Rectal smooth muscle tissue (tissue), 1 donor: ENCODE measurements around the gene GPC1.

Experiments used
- H3K27ac ChIP-seq: one replicate; pipeline ENCODE4 v1.7.0; 2013; ENCODE audit warnings: low read depth, low read length, inconsistent platforms
- H3K27me3 ChIP-seq: one replicate; pipeline ENCODE4 v1.7.0; 2013; ENCODE audit warnings: low read length; ENCODE audit not compliant: control insufficient read depth, insufficient read depth
- H3K36me3 ChIP-seq: one replicate; pipeline ENCODE4 v1.7.0; 2013; ENCODE audit warnings: low read length; ENCODE audit not compliant: control insufficient read depth, insufficient read depth
- H3K4me1 ChIP-seq: one replicate; pipeline ENCODE4 v1.7.0; 2013; ENCODE audit warnings: low read length; ENCODE audit not compliant: control insufficient read depth, insufficient read depth
- H3K4me3 ChIP-seq: one replicate; pipeline ENCODE4 v1.7.0; 2013; ENCODE audit warnings: low read length
- H3K9ac ChIP-seq: one replicate; pipeline ENCODE4 v1.7.0; 2013; ENCODE audit warnings: low read length

GPC1 gene

GRCh38 chr2:240503848-240504247, 68.4 kb downstream of the GPC1 start:
- Histone ChIP-seq H3K9ac (no peak overlapping the region), H3K4me3 (no peak overlapping the region), H3K27me3 (no peaks in the 10 kb centered on the region), H3K27ac (no peak overlapping the region), H3K36me3 (no peaks in the 10 kb centered on the region), H3K4me1 (no peaks in the 10 kb centered on the region)

DNA sequence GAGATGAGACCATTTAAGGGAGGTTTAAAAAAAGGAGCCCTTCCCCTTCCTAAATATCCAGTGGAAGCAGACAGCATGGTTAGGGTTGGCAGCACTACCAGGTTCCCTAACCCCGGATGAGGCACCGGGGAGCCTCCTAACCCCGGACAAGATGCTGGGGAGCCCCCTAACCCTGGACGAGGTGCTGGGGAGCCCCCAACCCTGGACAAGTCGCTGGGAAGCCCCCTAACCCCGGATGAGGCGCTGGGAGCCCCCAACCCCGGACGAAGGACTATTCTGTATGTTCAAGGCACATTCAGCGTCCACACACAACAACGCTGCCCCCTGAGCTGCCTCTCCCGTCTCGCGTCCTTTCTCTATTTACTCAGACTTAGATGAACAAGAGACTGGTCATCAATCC, 70.4 kb downstream of the GPC1 start:
- H3K9ac ChIP-seq, result no peak overlapping the region
- H3K27me3 ChIP-seq, result no peaks in the 10 kb centered on the region
- no peak overlapping the region for H3K27ac ChIP-seq
- H3K36me3 ChIP-seq, result no peaks in the 10 kb centered on the region
- no peak overlapping the region for H3K4me3 ChIP-seq
- H3K4me1 ChIP-seq, result no peaks in the 10 kb centered on the region

GRCh38 chr2:240506406-240507059, 71.1 kb downstream of the GPC1 start:
- Histone ChIP-seq H3K4me3 (no peak overlapping the region), H3K27me3 (no peaks in the 10 kb centered on the region), H3K27ac (no peak overlapping the region), H3K9ac (no peak overlapping the region), H3K4me1 (no peaks in the 10 kb centered on the region), H3K36me3 (peaks cover 3% of the 10 kb centered on the region)

GRCh38 chr2:240507060-240507777, 71.8 kb downstream of the GPC1 start:
- Histone ChIP-seq H3K36me3 (peaks cover 6% of the 10 kb centered on the region), H3K4me3 (no peak overlapping the region), H3K27ac (no peak overlapping the region), H3K27me3 (no peaks in the 10 kb centered on the region), H3K4me1 (no peaks in the 10 kb centered on the region), H3K9ac (no peak overlapping the region)

DNA sequence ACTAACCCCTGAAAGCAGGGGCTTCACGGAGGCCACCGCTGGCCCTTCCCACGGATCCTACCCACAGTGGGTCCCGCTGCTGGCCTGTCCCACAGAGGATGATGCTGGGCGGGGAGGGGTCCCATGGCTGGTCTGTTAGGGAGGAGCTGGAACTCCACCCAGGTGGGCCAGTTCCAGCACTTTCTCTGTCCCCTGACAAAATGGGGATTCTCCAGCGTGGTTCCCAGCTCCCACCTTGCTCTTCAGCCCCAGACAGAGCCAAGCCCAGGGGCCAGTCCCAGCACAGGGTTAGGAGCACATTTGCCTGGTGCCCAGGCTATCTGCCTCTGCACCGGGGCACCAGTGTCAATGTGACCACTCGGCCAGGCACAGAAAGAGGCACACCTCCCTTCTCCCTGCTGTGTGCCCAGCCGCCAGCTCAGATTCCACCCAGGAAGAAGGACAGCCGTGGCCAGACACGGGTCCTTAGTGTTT, 72.4 kb downstream of the GPC1 start:
- peaks cover 6% of the 10 kb centered on the region for H3K36me3 ChIP-seq
- H3K27ac ChIP-seq, result no peak overlapping the region
- no peak overlapping the region for H3K9ac ChIP-seq
- H3K4me3 ChIP-seq, result no peak overlapping the region
- H3K27me3 ChIP-seq, result no peaks in the 10 kb centered on the region
- no peaks in the 10 kb centered on the region for H3K4me1 ChIP-seq

- H3K36me3 ChIP-seq, result peaks cover 6% of the 10 kb centered on the region
These were observed 73.5 kb downstream of the GPC1 start for GRCh38 chr2:240508832-240509545.

DNA sequence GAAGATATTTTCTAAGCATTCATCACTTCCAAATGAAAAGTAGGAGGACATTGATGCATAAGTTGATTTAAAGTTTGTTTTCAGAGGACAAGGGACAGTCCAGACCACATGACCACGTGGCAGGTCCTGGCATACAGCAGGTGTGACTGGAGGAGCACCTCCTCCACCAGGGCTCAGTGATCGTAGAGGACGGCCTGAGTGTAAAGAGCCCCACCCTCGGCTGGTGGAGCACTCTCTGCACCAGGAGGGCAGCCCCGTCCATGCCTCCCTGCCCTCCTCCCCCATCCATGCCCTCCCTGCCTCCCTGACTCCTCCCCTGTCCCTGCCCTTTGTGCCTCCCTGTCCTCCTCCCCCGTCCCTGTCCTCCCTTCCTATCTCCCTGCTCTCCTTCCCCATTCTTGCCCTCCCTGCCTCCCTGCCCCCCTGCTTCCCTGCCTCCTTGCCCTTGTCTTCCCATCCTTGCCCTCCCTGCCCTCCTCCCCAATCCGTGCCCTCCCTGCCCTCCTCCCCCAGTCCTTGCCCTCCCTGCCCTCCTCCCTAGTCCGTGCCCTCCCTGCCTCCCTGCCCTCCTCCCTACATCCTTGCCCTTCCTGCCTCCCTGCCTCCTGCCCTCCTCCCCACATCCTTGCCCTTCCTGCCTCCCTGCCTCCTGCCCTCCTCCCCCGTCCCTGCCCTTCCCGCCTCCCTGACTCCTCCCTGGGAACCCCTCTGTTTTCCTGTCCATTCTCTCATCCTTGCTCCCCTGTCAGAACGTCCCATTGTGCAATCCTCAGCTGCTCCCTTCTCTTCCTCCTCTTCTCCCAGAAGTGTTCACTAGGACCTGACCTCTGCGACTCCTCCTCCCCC, 74.4 kb downstream of the GPC1 start:
- H3K27me3 ChIP-seq, result no peaks in the 10 kb centered on the region
- peaks cover 6% of the 10 kb centered on the region for H3K36me3 ChIP-seq
- H3K27ac ChIP-seq, result no peak overlapping the region
- H3K9ac ChIP-seq, result no peak overlapping the region
- H3K4me3 ChIP-seq, result no peak overlapping the region
- no peaks in the 10 kb centered on the region for H3K4me1 ChIP-seq

More at GRCh38 chr2:240508832-240509545, 73.5 kb downstream of the GPC1 start:
- Histone ChIP-seq H3K27ac (no peak overlapping the region), H3K4me3 (no peak overlapping the region), H3K27me3 (no peaks in the 10 kb centered on the region), H3K4me1 (no peaks in the 10 kb centered on the region), H3K9ac (no peak overlapping the region)

GRCh38 chr2:240510513-240511210, 75.2 kb downstream of the GPC1 start:
- H3K27ac ChIP-seq, result no peak overlapping the region
- H3K9ac ChIP-seq, result no peak overlapping the region
- no peaks in the 10 kb centered on the region for H3K4me1 ChIP-seq
- no peak overlapping the region for H3K4me3 ChIP-seq
- H3K36me3 ChIP-seq, result peaks cover 6% of the 10 kb centered on the region
- H3K27me3 ChIP-seq, result no peaks in the 10 kb centered on the region

DNA sequence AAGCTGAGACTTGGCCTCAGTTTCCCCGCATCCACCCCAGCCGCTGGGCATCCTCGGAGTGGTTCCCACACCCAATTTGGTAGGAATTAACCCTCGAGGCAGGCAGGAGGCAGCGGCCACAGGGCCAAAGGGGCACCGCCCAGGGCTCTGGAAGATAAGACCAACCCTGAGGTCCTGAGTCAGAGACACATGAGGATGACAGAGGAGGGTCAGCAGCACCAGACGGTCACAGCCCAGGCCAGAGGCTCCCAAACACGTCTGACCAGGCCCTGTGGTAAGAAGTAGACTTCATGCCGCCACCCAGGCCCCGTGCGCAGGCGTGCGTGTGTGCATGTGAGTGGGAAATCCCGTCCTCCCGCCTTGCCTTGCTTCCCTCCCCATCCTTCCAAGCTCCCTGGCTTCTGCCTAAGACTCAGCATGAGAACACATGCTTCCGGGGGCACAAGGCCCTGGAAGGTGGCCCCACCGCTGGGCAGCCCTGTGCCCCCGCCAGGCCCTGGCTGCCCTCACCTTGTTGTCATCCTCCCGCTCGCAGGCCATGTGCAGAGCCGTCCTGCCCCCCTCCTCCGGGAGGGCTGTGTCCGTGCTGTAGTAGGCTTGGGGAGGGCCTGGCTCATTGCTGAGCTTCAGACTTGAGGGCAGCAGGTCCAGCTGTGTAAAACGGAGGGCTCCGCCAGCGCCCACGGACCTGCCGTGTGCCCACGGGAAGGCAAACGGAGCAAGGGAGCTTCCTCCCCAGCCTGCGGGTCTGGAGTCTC, 76.1 kb downstream of the GPC1 start:
- no peak overlapping the region for H3K27ac ChIP-seq
- no peaks in the 10 kb centered on the region for H3K27me3 ChIP-seq
- H3K36me3 ChIP-seq, result peaks cover 6% of the 10 kb centered on the region
- no peaks in the 10 kb centered on the region for H3K4me1 ChIP-seq
- no peak overlapping the region for H3K9ac ChIP-seq
- no peak overlapping the region for H3K4me3 ChIP-seq

DNA sequence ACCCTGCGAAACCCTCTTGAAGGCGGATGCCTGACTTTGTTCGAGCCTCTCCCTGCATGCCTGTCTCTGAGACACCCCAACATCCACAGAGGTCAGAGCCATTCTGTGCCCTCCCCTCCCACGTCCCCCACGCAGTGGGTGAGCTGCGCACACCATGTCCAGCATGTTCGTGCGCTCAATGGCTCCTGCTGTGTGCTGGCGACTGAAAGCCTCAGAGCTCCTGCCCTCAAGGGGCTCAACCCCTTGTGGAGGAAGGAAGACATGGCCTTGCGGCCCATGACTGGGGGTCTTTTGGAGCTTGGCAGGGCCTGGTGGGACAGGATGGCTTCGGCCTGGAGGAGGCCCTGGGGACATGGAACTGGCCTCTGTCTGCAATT, 76.6 kb downstream of the GPC1 start:
- no peak overlapping the region for H3K4me3 ChIP-seq
- no peak overlapping the region for H3K9ac ChIP-seq
- peaks cover 6% of the 10 kb centered on the region for H3K36me3 ChIP-seq
- H3K27me3 ChIP-seq, result no peaks in the 10 kb centered on the region
- H3K27ac ChIP-seq, result no peak overlapping the region
- H3K4me1 ChIP-seq, result no peaks in the 10 kb centered on the region
